HG03469 (cell line): Measurements from ENCODE around the gene MSS51.
"Not testable (repeated sequence)": the region's sequence is repeated elsewhere in the genome, so short reads cannot be mapped to it uniquely, and the experiment has no call there.

Experiments used
- ATAC-seq: cut with Tn5 transposase; IDR thresholded peaks from one replicate; pipeline ENCODE4 v1.9.1; 2021; ENCODE audit warnings: mild to moderate bottlenecking, moderate library complexity, moderate number of reproducible peaks; ENCODE audit not compliant: unreplicated experiment

Gene MSS51

GRCh38 chr10:73414230-73414945, 19.0 kb downstream of the MSS51 start:
- no peak for ATAC-seq

- ATAC-seq = peak; percentile 73
Measured at GRCh38 chr10:73413528-73414229, 19.7 kb downstream of the MSS51 start, which contains the start of gene ANXA7. Gene ANXA7, minus strand, starts transcription at chr10:73414058. Its CDS starts 13,202 bp downstream, at chr10:73400856.

DNA sequence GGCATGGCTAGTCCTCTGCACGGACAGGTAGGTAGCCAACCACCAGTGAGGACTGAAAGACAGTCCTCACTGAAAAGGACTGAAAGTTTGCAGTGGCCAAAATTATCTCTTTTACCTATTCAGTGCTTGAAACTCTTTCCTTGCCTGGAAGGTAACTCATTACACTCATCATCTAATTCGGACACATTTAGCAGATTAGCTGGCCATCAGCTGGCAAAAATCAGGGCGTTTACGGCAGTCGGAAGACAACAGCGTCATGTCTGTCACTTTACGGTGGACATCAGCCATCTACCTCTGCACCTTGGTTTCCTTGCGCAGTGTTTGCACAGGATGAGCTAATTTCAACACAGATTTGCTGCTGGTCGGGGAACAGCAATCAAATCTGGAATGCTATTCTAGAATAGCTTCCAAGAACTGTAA, 20.2 kb downstream of the MSS51 start:
- ATAC-seq = peak; percentile 10

DNA sequence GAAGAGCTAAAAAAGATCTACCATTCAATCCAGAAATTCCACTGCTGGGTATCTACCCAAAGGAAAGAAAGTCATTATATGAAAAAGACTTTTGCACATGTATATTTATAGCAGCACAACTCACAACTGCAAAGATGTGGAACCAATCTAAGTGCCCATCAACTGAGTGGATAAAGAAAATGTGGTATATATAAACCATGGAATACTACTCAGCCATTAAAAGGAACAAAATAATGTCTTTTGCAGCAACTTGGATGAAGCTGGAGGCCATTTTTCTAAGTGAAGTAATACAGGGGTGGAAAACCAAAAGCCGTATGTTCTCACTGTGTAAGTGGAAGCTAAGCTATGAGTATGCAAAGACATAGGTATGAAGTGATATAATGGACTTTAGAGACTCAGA, 22.5 kb downstream of the MSS51 start:
- no peak for ATAC-seq

GRCh38 chr10:73408978-73409521, 24.3 kb downstream of the MSS51 start:
- ATAC-seq = no peak

DNA sequence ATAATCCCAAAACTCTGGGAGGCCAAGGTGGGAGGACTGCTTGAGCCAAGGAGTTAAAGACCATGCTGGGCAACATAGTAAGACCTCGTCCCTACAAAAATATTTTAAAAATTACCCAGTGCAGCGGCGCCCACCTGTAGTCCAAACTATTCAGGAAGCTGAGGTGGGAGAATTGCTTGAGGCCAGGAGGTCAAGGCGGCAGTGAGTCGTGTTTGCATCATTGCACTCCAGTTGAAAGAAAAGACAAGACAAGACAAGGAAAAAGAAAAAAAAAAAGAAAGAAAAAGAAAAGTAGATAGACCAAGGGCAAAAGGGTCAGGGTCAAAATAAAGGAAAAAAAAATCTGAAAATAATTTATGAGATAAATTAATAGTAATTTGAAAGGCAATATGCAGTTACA, 25.3 kb downstream of the MSS51 start:
- no peak for ATAC-seq

DNA sequence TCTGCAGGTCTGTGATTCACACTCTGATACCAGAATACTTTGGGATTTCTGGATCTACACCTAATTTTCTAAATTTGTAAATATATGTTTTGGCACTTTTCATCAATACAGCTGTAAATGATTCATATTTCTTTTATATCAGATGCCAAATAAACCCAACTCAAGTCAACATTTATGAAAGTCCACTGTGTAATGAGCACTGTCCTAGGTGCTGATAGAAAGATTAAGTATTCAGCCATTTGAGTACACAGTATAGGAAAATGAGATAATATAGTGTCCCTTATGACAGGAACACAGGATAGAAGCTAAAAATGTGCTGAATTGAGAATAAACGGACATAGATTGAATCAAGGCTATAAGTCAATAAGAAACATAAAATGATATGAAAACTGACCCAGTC, 25.9 kb downstream of the MSS51 start:
- no peak for ATAC-seq

DNA sequence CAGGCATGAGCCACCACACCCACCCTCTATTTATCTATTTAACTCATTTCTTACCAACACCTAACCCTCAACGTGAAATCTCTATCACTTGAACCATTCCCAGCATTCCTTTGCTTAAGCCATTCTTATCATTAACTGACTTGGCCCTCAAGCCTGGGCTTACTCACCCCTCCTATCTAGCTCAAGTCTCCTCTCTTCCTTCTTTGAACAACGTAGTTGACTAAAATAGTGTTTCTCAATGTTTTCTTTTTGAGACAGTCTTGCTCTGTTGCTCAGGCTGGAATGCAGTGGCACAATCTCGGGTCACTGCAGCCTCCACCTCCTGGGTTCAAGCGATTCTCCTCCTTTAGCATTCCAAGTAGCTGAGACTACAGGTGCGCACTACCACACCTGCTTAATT, 26.5 kb downstream of the MSS51 start:
- no peak for ATAC-seq

DNA sequence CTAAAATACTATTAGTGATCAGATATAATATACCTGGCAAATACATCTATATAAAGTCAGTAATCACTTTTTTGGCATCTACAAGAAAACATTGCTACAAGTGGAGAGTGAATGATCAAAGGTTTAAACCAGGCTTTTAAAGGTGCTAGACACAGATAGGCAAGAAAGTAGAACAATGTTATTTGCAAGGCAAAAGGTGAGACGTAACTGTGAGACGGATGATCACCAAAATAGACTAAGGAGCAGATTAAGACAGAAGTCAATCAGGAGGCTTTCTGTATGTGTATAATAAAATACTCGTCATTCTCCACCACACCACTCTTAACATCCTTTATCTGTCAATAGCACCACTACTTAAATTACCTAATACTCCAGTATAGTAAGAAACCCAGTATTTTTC, 27.8 kb downstream of the MSS51 start:
- ATAC-seq = no peak

- ATAC-seq = no peak
Measured at GRCh38 chr10:73404690-73405089, 28.7 kb downstream of the MSS51 start.

- no peak for ATAC-seq
Measured at GRCh38 chr10:73401636-73402035, 31.7 kb downstream of the MSS51 start.

GRCh38 chr10:73399063-73399462, 34.3 kb downstream of the MSS51 start:
- no peak for ATAC-seq

GRCh38 chr10:73398024-73398423, 35.3 kb downstream of the MSS51 start:
- no peak for ATAC-seq

- not testable (repeated sequence) for ATAC-seq
Measured at GRCh38 chr10:73394325-73394724, 39.0 kb downstream of the MSS51 start.

- no peak for ATAC-seq
Measured at GRCh38 chr10:73388228-73388627, 45.1 kb downstream of the MSS51 start.

GRCh38 chr10:73386583-73386982, 46.8 kb downstream of the MSS51 start:
- no peak for ATAC-seq

- ATAC-seq = no peak
Measured at GRCh38 chr10:73379064-73379748, 54.2 kb downstream of the MSS51 start.

- no peak for ATAC-seq
Measured at GRCh38 chr10:73376679-73377078, 56.7 kb downstream of the MSS51 start.
